ENCODE measurements around the gene TMEM269.

The TMEM269 gene

GRCh38 chr1:42847721-42848460 lies 63.1 kb downstream of the TMEM269 start:
- DNase-seq (ENCODE audit: low spot score) (no peak), FAIRE-seq (no peak)

GRCh38 chr1:42848823-42849537 lies 64.2 kb downstream of the TMEM269 start:
- FAIRE-seq (no peak), DNase-seq (ENCODE audit: low spot score) (no peak)

GRCh38 chr1:42849944-42850343 lies 65.2 kb downstream of the TMEM269 start:
- DNase-seq (ENCODE audit: low spot score) (no peak), FAIRE-seq (no peak)
